ENCODE measurements around the gene ARHGEF17.

Gene ARHGEF17

GRCh38 chr11:73398721-73399120 is 90.6 kb downstream of the ARHGEF17 start (continued):
- no peak for TF ChIP-seq PATZ1 (tag by site-specific recombination; IDR thresholded peaks at IDR 0.05)
- TF ChIP-seq PRDM2 (tag by site-specific recombination; IDR thresholded peaks at IDR 0.05; ENCODE audit: borderline replicate concordance), result no peak

DNA sequence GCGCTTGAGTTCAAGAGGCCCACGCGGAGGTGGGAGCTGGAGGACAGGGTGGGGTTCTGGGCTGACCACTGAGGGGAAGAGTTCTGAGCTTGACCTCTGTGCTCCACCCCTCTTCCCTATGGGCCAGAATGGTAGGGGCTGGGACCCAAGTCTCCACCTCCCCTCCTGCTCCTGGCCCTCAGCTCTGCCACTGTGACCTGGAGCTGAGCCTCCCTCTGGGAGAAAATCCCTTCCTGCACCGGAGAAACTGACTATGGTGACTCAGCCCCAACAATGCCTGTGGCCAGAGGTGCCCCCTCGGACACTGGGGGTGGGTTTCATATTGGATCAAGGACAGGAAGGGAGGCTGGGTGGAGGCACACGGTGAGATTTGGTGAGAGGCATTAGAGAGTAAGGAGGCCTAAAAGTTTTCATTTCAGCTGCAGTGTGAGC is 91.1 kb downstream of the ARHGEF17 start:
- CTCF ChIA-PET, result interaction anchor here (0.6 to 10.1 kb wide), 4 partner anchors 47 to 262 kb away, joined by 3 to 122 read pairs (median 24); no protein-coding TSS in a partner anchor
- POLR2A ChIA-PET, result interaction anchor here (1.4 kb wide), 1 partner anchor 92 kb away, joined by 10 read pairs; no protein-coding TSS in a partner anchor

GRCh38 chr11:73399636-73400035 is 91.6 kb downstream of the ARHGEF17 start:
- no peak overlapping the region for H3K4me3 ChIP-seq (ENCODE audit: low read depth, low read length)
- no peaks in the 10 kb centered on the region for H3K9me3 ChIP-seq (ENCODE audit: control insufficient read depth, insufficient read depth, low read depth, low read length)
- ChIA-PET POLR2A (interaction anchor here (1.4 kb wide), 1 partner anchor 92 kb away, joined by 10 read pairs; no protein-coding TSS in a partner anchor), CTCF (interaction anchor here (0.6 to 10.1 kb wide), 5 partner anchors 48 to 262 kb away, joined by 3 to 122 read pairs (median 4); no protein-coding TSS in a partner anchor)
- H3K4me1 ChIP-seq (ENCODE audit: control insufficient read depth, insufficient read depth, low read length), result no peaks in the 10 kb centered on the region
- no peak for TF ChIP-seq SCRT1 (tag by site-specific recombination; IDR thresholded peaks at IDR 0.05; ENCODE audit: borderline replicate concordance)
- no peak for TF ChIP-seq ZNF549 (tag by site-specific recombination; IDR thresholded peaks at IDR 0.05)
- TF ChIP-seq ZNF664 (tag by site-specific recombination; IDR thresholded peaks at IDR 0.05), result no peak
- no peak for TF ChIP-seq ZNF394 (tag by site-specific recombination; IDR thresholded peaks at IDR 0.05; ENCODE audit: borderline replicate concordance)
- no peak for TF ChIP-seq ZNF558 (tag by site-specific recombination; IDR thresholded peaks at IDR 0.05)
- no peak for TF ChIP-seq KLF8 (tag by site-specific recombination; IDR thresholded peaks at IDR 0.05)
- TF ChIP-seq, protein P1, sequence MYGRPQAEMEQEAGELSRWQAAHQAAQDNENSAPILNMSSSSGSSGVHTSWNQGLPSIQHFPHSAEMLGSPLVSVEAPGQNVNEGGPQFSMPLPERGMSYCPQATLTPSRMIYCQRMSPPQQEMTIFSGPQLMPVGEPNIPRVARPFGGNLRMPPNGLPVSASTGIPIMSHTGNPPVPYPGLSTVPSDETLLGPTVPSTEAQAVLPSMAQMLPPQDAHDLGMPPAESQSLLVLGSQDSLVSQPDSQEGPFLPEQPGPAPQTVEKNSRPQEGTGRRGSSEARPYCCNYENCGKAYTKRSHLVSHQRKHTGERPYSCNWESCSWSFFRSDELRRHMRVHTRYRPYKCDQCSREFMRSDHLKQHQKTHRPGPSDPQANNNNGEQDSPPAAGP (tag by site-specific recombination; IDR thresholded peaks at IDR 0.05), result no peak
- H3K27ac ChIP-seq (ENCODE audit: extremely low read depth, low read depth, low read length), result no peak overlapping the region
- peaks cover 0 to 37% of the 10 kb centered on the region in 2 experiments; a peak in 1 of 3 replicates for H3K36me3 ChIP-seq (ENCODE audit: control insufficient read depth in 2 of 2, insufficient read depth in 1 of 2, low read length in 2 of 2)

More for the DNA sequence above, 91.1 kb downstream of the ARHGEF17 start:
- H3K36me3 ChIP-seq (ENCODE audit: control insufficient read depth in 2 of 2, insufficient read depth in 1 of 2, low read length in 2 of 2), result peaks cover 0 to 41% of the 10 kb centered on the region in 2 experiments; a peak in 1 of 3 replicates
- no peaks in the 10 kb centered on the region for H3K4me1 ChIP-seq (ENCODE audit: control insufficient read depth, insufficient read depth, low read length)
- no peak for TF ChIP-seq ZNF513 (tag by site-specific recombination; IDR thresholded peaks at IDR 0.05)
- TF ChIP-seq, protein P2, sequence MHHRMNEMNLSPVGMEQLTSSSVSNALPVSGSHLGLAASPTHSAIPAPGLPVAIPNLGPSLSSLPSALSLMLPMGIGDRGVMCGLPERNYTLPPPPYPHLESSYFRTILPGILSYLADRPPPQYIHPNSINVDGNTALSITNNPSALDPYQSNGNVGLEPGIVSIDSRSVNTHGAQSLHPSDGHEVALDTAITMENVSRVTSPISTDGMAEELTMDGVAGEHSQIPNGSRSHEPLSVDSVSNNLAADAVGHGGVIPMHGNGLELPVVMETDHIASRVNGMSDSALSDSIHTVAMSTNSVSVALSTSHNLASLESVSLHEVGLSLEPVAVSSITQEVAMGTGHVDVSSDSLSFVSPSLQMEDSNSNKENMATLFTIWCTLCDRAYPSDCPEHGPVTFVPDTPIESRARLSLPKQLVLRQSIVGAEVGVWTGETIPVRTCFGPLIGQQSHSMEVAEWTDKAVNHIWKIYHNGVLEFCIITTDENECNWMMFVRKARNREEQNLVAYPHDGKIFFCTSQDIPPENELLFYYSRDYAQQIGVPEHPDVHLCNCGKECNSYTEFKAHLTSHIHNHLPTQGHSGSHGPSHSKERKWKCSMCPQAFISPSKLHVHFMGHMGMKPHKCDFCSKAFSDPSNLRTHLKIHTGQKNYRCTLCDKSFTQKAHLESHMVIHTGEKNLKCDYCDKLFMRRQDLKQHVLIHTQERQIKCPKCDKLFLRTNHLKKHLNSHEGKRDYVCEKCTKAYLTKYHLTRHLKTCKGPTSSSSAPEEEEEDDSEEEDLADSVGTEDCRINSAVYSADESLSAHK (tag by site-specific recombination; IDR thresholded peaks at IDR 0.05), result no peak
- no peak for TF ChIP-seq ZNF610 (tag by site-specific recombination; IDR thresholded peaks at IDR 0.05; ENCODE audit: borderline replicate concordance)
- TF ChIP-seq YY1 (tag by site-specific recombination; IDR thresholded peaks at IDR 0.05), result no peak
- TF ChIP-seq OVOL3 (tag by site-specific recombination; IDR thresholded peaks at IDR 0.05), result no peak
- no peak for TF ChIP-seq ZNF658 (tag by site-specific recombination; IDR thresholded peaks at IDR 0.05)
- TF ChIP-seq ZNF221 (tag by site-specific recombination; IDR thresholded peaks at IDR 0.05; ENCODE audit: borderline replicate concordance), result no peak
- no peak overlapping the region for H3K27ac ChIP-seq (ENCODE audit: extremely low read depth, low read depth, low read length)
- no peaks in the 10 kb centered on the region for H3K9me3 ChIP-seq (ENCODE audit: control insufficient read depth, insufficient read depth, low read depth, low read length)
- H3K4me3 ChIP-seq (ENCODE audit: low read depth, low read length), result no peak overlapping the region
